Effector memory CD4-positive, alpha-beta T cell (primary cell): ENCODE data around the gene SLC4A8.
"Not testable (repeated sequence)": the region's sequence is repeated elsewhere in the genome, so short reads cannot be mapped to it uniquely, and the experiment has no call there.

Experiments
- DNase-seq, 3 donors: peaks; one replicate each; pipeline ENCODE4 v3.0.0-alpha.2; 2020
- H3K27ac ChIP-seq: 2 replicates; pipeline ENCODE4 v1.7.0; 2013; ENCODE audit warnings: mild to moderate bottlenecking, low read length, moderate library complexity; ENCODE audit not compliant: insufficient read depth, poor library complexity, severe bottlenecking
- H3K27me3 ChIP-seq: replicated peaks from 2 replicates; pipeline ENCODE4 v1.7.0; 2013; ENCODE audit warnings: mild to moderate bottlenecking, low read length; ENCODE audit not compliant: insufficient read depth, control insufficient read depth, poor library complexity, severe bottlenecking
- H3K36me3 ChIP-seq: 2 replicates; pipeline ENCODE4 v1.7.0; 2013; ENCODE audit warnings: mild to moderate bottlenecking, low read length, moderate library complexity; ENCODE audit not compliant: control insufficient read depth, insufficient read depth
- H3K4me1 ChIP-seq: 2 replicates; pipeline ENCODE4 v1.7.0; 2013; ENCODE audit warnings: low read length, mild to moderate bottlenecking; ENCODE audit not compliant: control insufficient read depth, insufficient read depth, poor library complexity, severe bottlenecking
- H3K4me3 ChIP-seq: 2 replicates; pipeline ENCODE4 v1.7.0; 2013; ENCODE audit warnings: low read length, low read depth, mild to moderate bottlenecking; ENCODE audit not compliant: insufficient read depth, poor library complexity, severe bottlenecking
- H3K9me3 ChIP-seq: 2 replicates; pipeline ENCODE4 v1.7.0; 2013; ENCODE audit warnings: mild to moderate bottlenecking, low read length, moderate library complexity; ENCODE audit not compliant: control insufficient read depth

Gene SLC4A8

GRCh38 chr12:51443573-51443972, 18.9 kb downstream of the SLC4A8 start:
- DNase-seq: no peak

GRCh38 chr12:51448618-51449256, 24.1 kb downstream of the SLC4A8 start:
- no peak for DNase-seq
- H3K36me3 ChIP-seq: no peaks in the 10 kb centered on the region
- H3K4me3 ChIP-seq: no peak overlapping the region
- no peak overlapping the region for H3K27ac ChIP-seq
- H3K9me3 ChIP-seq: no peaks in the 10 kb centered on the region
- H3K4me1 ChIP-seq: no peaks in the 10 kb centered on the region
- H3K27me3 ChIP-seq: no peaks in the 10 kb centered on the region

More at GRCh38 chr12:51443573-51443972, 18.9 kb downstream of the SLC4A8 start:
- H3K36me3 ChIP-seq: no peaks in the 10 kb centered on the region
- no peak overlapping the region for H3K27ac ChIP-seq
- no peaks in the 10 kb centered on the region for H3K27me3 ChIP-seq
- no peak overlapping the region for H3K4me3 ChIP-seq
- H3K4me1 ChIP-seq: no peaks in the 10 kb centered on the region
- H3K9me3 ChIP-seq: no peaks in the 10 kb centered on the region

- no peak for DNase-seq
- H3K27ac ChIP-seq: no peak overlapping the region
- H3K4me1 ChIP-seq: no peaks in the 10 kb centered on the region
Measured at GRCh38 chr12:51449580-51450246, 25.1 kb downstream of the SLC4A8 start.

GRCh38 chr12:51450333-51450732, 25.7 kb downstream of the SLC4A8 start:
- Histone ChIP-seq H3K27me3 (no peaks in the 10 kb centered on the region), H3K9me3 (no peaks in the 10 kb centered on the region), H3K36me3 (no peaks in the 10 kb centered on the region), H3K27ac (no peak overlapping the region), H3K4me3 (no peak overlapping the region), H3K4me1 (no peaks in the 10 kb centered on the region)
- DNase-seq: no peak

More at GRCh38 chr12:51449580-51450246, 25.1 kb downstream of the SLC4A8 start:
- Histone ChIP-seq H3K4me3 (no peak overlapping the region), H3K9me3 (no peaks in the 10 kb centered on the region), H3K36me3 (no peaks in the 10 kb centered on the region), H3K27me3 (no peaks in the 10 kb centered on the region)

GRCh38 chr12:51450806-51451205, 26.2 kb downstream of the SLC4A8 start:
- H3K9me3 ChIP-seq: no peaks in the 10 kb centered on the region
- H3K27ac ChIP-seq: no peak overlapping the region
- H3K4me3 ChIP-seq: no peak overlapping the region
- DNase-seq: no peak
- no peaks in the 10 kb centered on the region for H3K4me1 ChIP-seq
- H3K27me3 ChIP-seq: no peaks in the 10 kb centered on the region
- no peaks in the 10 kb centered on the region for H3K36me3 ChIP-seq

GRCh38 chr12:51454016-51454415, 29.4 kb downstream of the SLC4A8 start:
- not testable (repeated sequence) for H3K9me3 ChIP-seq, H3K4me1 ChIP-seq, H3K27ac ChIP-seq, H3K36me3 ChIP-seq, H3K27me3 ChIP-seq, H3K4me3 ChIP-seq, DNase-seq

GRCh38 chr12:51455050-51455449, 30.4 kb downstream of the SLC4A8 start:
- H3K27ac ChIP-seq, H3K36me3 ChIP-seq, H3K4me1 ChIP-seq, H3K4me3 ChIP-seq, H3K27me3 ChIP-seq, DNase-seq, H3K9me3 ChIP-seq: not testable (repeated sequence)

GRCh38 chr12:51458635-51459034, 34.0 kb downstream of the SLC4A8 start:
- H3K36me3 ChIP-seq: no peaks in the 10 kb centered on the region
- H3K9me3 ChIP-seq: no peaks in the 10 kb centered on the region
- H3K4me1 ChIP-seq: no peaks in the 10 kb centered on the region
- no peak overlapping the region for H3K27ac ChIP-seq
- no peak overlapping the region for H3K4me3 ChIP-seq
- no peak for DNase-seq
- H3K27me3 ChIP-seq: no peaks in the 10 kb centered on the region

GRCh38 chr12:51460519-51460918, 35.9 kb downstream of the SLC4A8 start:
- Histone ChIP-seq H3K36me3 (no peaks in the 10 kb centered on the region), H3K4me1 (no peaks in the 10 kb centered on the region), H3K4me3 (no peak overlapping the region), H3K9me3 (no peaks in the 10 kb centered on the region), H3K27ac (no peak overlapping the region), H3K27me3 (no peaks in the 10 kb centered on the region)
- no peak for DNase-seq

GRCh38 chr12:51465491-51465890, 40.9 kb downstream of the SLC4A8 start:
- Histone ChIP-seq H3K4me1 (no peaks in the 10 kb centered on the region), H3K27ac (no peak overlapping the region), H3K4me3 (no peak overlapping the region), H3K9me3 (no peaks in the 10 kb centered on the region), H3K27me3 (no peaks in the 10 kb centered on the region), H3K36me3 (no peaks in the 10 kb centered on the region)
- DNase-seq: no peak
